H1 (cell line): ENCODE measurements around the gene PDE1C. TPM values are rescaled to one million over a fixed set of nuclear protein-coding genes. Genes with fewer than 3 reads are reported as not detected.

Source experiments
- CTCF ChIA-PET: fragments of 300-600 bp; sonication (Branson Sonifier 250); formaldehyde crosslinking; loops from one replicate; lab custom pipeline; 2021; ENCODE audit not compliant: partially characterized antibody; lab: Charles Lee
- POLR2A ChIA-PET: fragments of 300-600 bp; sonication (Branson Sonifier 250); formaldehyde crosslinking; loops from one replicate; lab custom pipeline; 2021; ENCODE audit warnings: inconsistent platforms; ENCODE audit not compliant: partially characterized antibody; lab: Charles Lee
- DNase-seq, 2 experiments: peaks; one replicate each; pipeline versions ENCODE4 v3.0.0 to v3.0.0-alpha.2; 2010 to 2022; ENCODE audit warnings: low spot score in 2 of 2, low read depth in 1 of 2, mixed read lengths in 1 of 2
- FAIRE-seq: peaks from 2 replicates; lab custom pipeline; 2011; peaks lifted over from hg19 to GRCh38; lab: Jason Lieb, UNC
- H2AFZ ChIP-seq: 2 replicates; pipeline ENCODE4 v1.8.1; 2012; ENCODE audit warnings: low read length, inconsistent platforms
- H2AK5ac ChIP-seq: 2 replicates; pipeline ENCODE4 v1.6.1; 2013; ENCODE audit warnings: low read depth, low read length
- H2BK120ac ChIP-seq: replicated peaks from 2 replicates; pipeline ENCODE3; 2013; ENCODE audit warnings: low read depth, low read length, inconsistent platforms
- H2BK12ac ChIP-seq: 2 replicates; pipeline ENCODE4 v1.6.1; 2013; ENCODE audit warnings: low read depth, low read length
- H2BK15ac ChIP-seq: 2 replicates; pipeline ENCODE4 v1.6.1; 2013; ENCODE audit warnings: low read length
- H2BK20ac ChIP-seq: 2 replicates; pipeline ENCODE4 v1.6.1; 2013; ENCODE audit warnings: low read length
- H2BK5ac ChIP-seq: 2 replicates; pipeline ENCODE4 v1.6.1; 2013; ENCODE audit warnings: low read depth, low read length
- H3K14ac ChIP-seq: 2 replicates; pipeline ENCODE4 v1.6.1; 2013; ENCODE audit warnings: inconsistent platforms; ENCODE audit not compliant: insufficient read length
- H3K18ac ChIP-seq: 2 replicates; pipeline ENCODE4 v1.6.1; 2013; ENCODE audit warnings: low read length; ENCODE audit errors: extremely low read depth
- H3K23ac ChIP-seq: 2 replicates; pipeline ENCODE4 v1.6.1; 2013; ENCODE audit warnings: inconsistent platforms; ENCODE audit not compliant: insufficient read length
- H3K23me2 ChIP-seq: 2 replicates; pipeline ENCODE4 v1.6.1; 2013; ENCODE audit warnings: low read depth, low read length
- H3K27ac ChIP-seq: 2 replicates; pipeline ENCODE4 v1.6.1; 2011; ENCODE audit warnings: low read depth, low read length, inconsistent platforms
- H3K27me3 ChIP-seq, 4 experiments: replicated peaks in 1 of 4; 1 replicate in 1 of 4; 2 replicates in 3 of 4; pipeline versions ENCODE4 v1.6.1 to v1.8.1; 2011 to 2013; ENCODE audit warnings: low read length in 3 of 4, mild to moderate bottlenecking in 3 of 4, inconsistent platforms in 2 of 4, mixed read lengths in 2 of 4, moderate library complexity in 1 of 4; ENCODE audit not compliant: control insufficient read depth in 3 of 4, insufficient read depth in 3 of 4; ENCODE audit errors: extremely low read depth in 1 of 4
- H3K36me3 ChIP-seq, 4 experiments: 2 replicates each; pipeline versions ENCODE4 v1.6.1 to v1.8.1; 2011 to 2013; ENCODE audit warnings: mild to moderate bottlenecking in 4 of 4, low read length in 3 of 4, moderate library complexity in 2 of 4, control low read depth in 1 of 4, inconsistent platforms in 1 of 4; ENCODE audit not compliant: insufficient read depth in 4 of 4, control insufficient read depth in 2 of 4
- H3K4ac ChIP-seq: replicated peaks from 2 replicates; pipeline ENCODE3; 2013; ENCODE audit warnings: low read length, low read depth, mixed read lengths, inconsistent platforms; ENCODE audit not compliant: insufficient read length
- H3K4me1 ChIP-seq, 4 experiments: replicated peaks in 1 of 4; 1 replicate in 1 of 4; 2 replicates in 3 of 4; pipeline versions ENCODE4 v1.6.1 to v1.8.1; 2011 to 2013; ENCODE audit warnings: low read length in 3 of 4, inconsistent platforms in 2 of 4, mixed read lengths in 1 of 4; ENCODE audit not compliant: insufficient read depth in 4 of 4, control insufficient read depth in 3 of 4
- H3K4me2 ChIP-seq, 2 experiments: 2 replicates each; pipeline versions ENCODE4 v1.6.1 to v1.8.1; 2011 to 2013; ENCODE audit warnings: low read depth in 2 of 2, low read length in 2 of 2, control low read depth in 1 of 2, inconsistent platforms in 1 of 2, mild to moderate bottlenecking in 1 of 2; ENCODE audit not compliant: insufficient read depth in 1 of 2
- H3K4me3 ChIP-seq, 4 experiments: fragments of 200-600, 300-600 bp in 1 of 4; sonication (generic), shearing (Covaris generic), sonication (Bioruptor Twin) in 1 of 4; 2 replicates each; pipeline versions ENCODE4 v1.5.1 to v1.8.1; 2011 to 2016; ENCODE audit warnings: low read length in 4 of 4, low read depth in 3 of 4, control low read depth in 2 of 4, inconsistent platforms in 2 of 4, mild to moderate bottlenecking in 2 of 4, mixed read lengths in 1 of 4, moderate library complexity in 1 of 4; ENCODE audit not compliant: insufficient read depth in 2 of 4; ENCODE audit errors: extremely low read depth in 1 of 4
- H3K56ac ChIP-seq: replicated peaks from 2 replicates; pipeline ENCODE3; 2013; ENCODE audit warnings: low read depth, mild to moderate bottlenecking, mixed read lengths, low read length, inconsistent platforms; ENCODE audit not compliant: insufficient read length
- H3K79me1 ChIP-seq: 2 replicates; pipeline ENCODE4 v1.6.1; 2013; ENCODE audit warnings: low read depth, low read length, control low read depth
- H3K79me2 ChIP-seq, 2 experiments: 2 replicates each; pipeline versions ENCODE4 v1.6.1 to v1.8.1; 2012 to 2013; ENCODE audit warnings: low read length in 2 of 2, mild to moderate bottlenecking in 2 of 2, inconsistent platforms in 1 of 2; ENCODE audit not compliant: insufficient read depth in 2 of 2, control insufficient read depth in 1 of 2
- H3K9ac ChIP-seq, 4 experiments: replicated peaks in 1 of 4; 1 replicate in 1 of 4; 2 replicates in 3 of 4; pipeline versions ENCODE4 v1.6.1 to v1.8.1; 2011 to 2013; ENCODE audit warnings: low read depth in 3 of 4, low read length in 3 of 4, control low read depth in 2 of 4, mild to moderate bottlenecking in 2 of 4, moderate library complexity in 2 of 4, inconsistent platforms in 1 of 4; ENCODE audit errors: extremely low read depth in 1 of 4
- H3K9me3 ChIP-seq, 2 experiments: 2 replicates each; pipeline versions ENCODE4 v1.6.1 to v1.8.1; 2012 to 2013; ENCODE audit warnings: mild to moderate bottlenecking in 2 of 2, moderate library complexity in 2 of 2, control low read depth in 1 of 2, inconsistent platforms in 1 of 2, low read depth in 1 of 2, low read length in 1 of 2, mixed read lengths in 1 of 2; ENCODE audit not compliant: insufficient read depth in 2 of 2
- H4K20me1 ChIP-seq, 2 experiments: replicated peaks in 1 of 2; 2 replicates each; pipeline versions ENCODE3 to v1.8.1; 2011 to 2013; ENCODE audit warnings: inconsistent platforms in 2 of 2, low read length in 2 of 2, mild to moderate bottlenecking in 1 of 2; ENCODE audit not compliant: insufficient read depth in 2 of 2, control insufficient read depth in 1 of 2
- H4K5ac ChIP-seq: 2 replicates; pipeline ENCODE4 v1.6.1; 2013; ENCODE audit warnings: low read length, low read depth, mixed read lengths, inconsistent platforms; ENCODE audit not compliant: insufficient read length
- H4K8ac ChIP-seq: 2 replicates; pipeline ENCODE4 v1.8.0; 2013; ENCODE audit warnings: mild to moderate bottlenecking, moderate library complexity, low read length, inconsistent platforms; ENCODE audit not compliant: insufficient read depth; ENCODE audit errors: extremely low read depth
- H4K91ac ChIP-seq: replicated peaks from 2 replicates; pipeline ENCODE3; 2013; ENCODE audit warnings: low read length, mixed read lengths, inconsistent platforms; ENCODE audit not compliant: insufficient read length
- ATF2 ChIP-seq: IDR thresholded peaks from 2 replicates; pipeline ENCODE4 v1.6.1; 2012; ENCODE audit warnings: low read length, inconsistent platforms
- TAF7 ChIP-seq: optimal IDR thresholded peaks from 2 replicates; pipeline ENCODE3; 2011; ENCODE audit warnings: low read depth, mild to moderate bottlenecking, inconsistent platforms, low read length, moderate library complexity, borderline replicate concordance
- WGBS, 2 experiments: shearing (Covaris generic) in 1 of 2; methylation state at CpG; one replicate each; pipeline versions ENCODE4 v1.1.6 to v1.1.7; 2013 to 2015; ENCODE audit warnings: low lambda C conversion rate in 2 of 2, mixed read lengths in 2 of 2, inconsistent platforms in 1 of 2, low coverage in 1 of 2, missing lambda C conversion rate in 1 of 2; ENCODE audit not compliant: insufficient replicate concordance in 2 of 2, insufficient coverage in 1 of 2, insufficient read length in 1 of 2; ENCODE audit errors: extremely low coverage in 1 of 2, missing lambda C conversion rate in 1 of 2; 5-methylcytosine and 5-hydroxymethylcytosine counted together
- polyA plus RNA-seq, 7 experiments: library from polyadenylated mRNA; depleted of rRNA in 3 of 7; stranded (reverse) in 5 of 7; unstranded in 2 of 7; fragments of >200 nt in 5 of 7; fragments of 200-250 nt in 2 of 7; gene quantifications; 1 replicate in 5 of 7; 2 replicates in 1 of 7; 4 replicates in 1 of 7; pipeline versions ENCODE4 v1.2.1 to v1.2.3, GENCODE V29; 2011 to 2013; ENCODE audit warnings: missing spikeins in 2 of 7, mixed read lengths in 2 of 7
- total RNA-seq: library from RNA; stranded (reverse); fragmentation: NEBNext Ultra II Directional; extraction: Animal tissue kit (Norgen Biotek cat#: 25700); gene quantifications from 2 replicates; pipeline ENCODE4 v1.2.1, GENCODE V29; 2021

Gene PDE1C
- total and polyA plus RNA-seq, 2 of the 8 experiments (the other 6 are each of a cell fraction or from before 2014, with no cell fraction given): 0.11 to 1.1 TPM

- ChIA-PET POLR2A (no interaction called here), CTCF (interaction anchor here (1.8 kb wide), 1 partner anchor 298 kb away, joined by 6 read pairs; no protein-coding TSS in a partner anchor)
- no peak for FAIRE-seq
- no peak overlapping the region for H2BK12ac ChIP-seq
- no peak overlapping the region for H3K23ac ChIP-seq
- H3K79me1 ChIP-seq: no peaks in the 10 kb centered on the region
- no peak overlapping the region for H3K4ac ChIP-seq
- WGBS, 2 experiments: 78% methylated on average over 2 of the region's 2 CpGs; no CpG with 5 or more reads in 1 of the 2 experiments
- H3K4me2 ChIP-seq: no peak overlapping the region
- no peak overlapping the region for H2BK15ac ChIP-seq
- H2BK5ac ChIP-seq: no peak overlapping the region
- H3K27ac ChIP-seq: no peak overlapping the region
- no peak overlapping the region for H4K91ac ChIP-seq
- H4K20me1 ChIP-seq: no peaks in the 10 kb centered on the region
- TF ChIP-seq ATF2 (no peak), TAF7 (no peak)
- H3K56ac ChIP-seq: no peak overlapping the region
- H3K23me2 ChIP-seq: no peaks in the 10 kb centered on the region
- no peak overlapping the region for H3K9ac ChIP-seq
- H3K14ac ChIP-seq: no peak overlapping the region
- H3K9me3 ChIP-seq: peaks cover 0 to 20% of the 10 kb centered on the region in 2 experiments; a peak in 2 of 4 replicates
- no peak for DNase-seq
- no peak overlapping the region for H3K4me3 ChIP-seq
- no peak overlapping the region for H2AFZ ChIP-seq
- no peak overlapping the region for H2AK5ac ChIP-seq
- no peak overlapping the region for H3K18ac ChIP-seq
- H3K36me3 ChIP-seq: no peaks in the 10 kb centered on the region
- H3K27me3 ChIP-seq: no peaks in the 10 kb centered on the region; a peak in 1 of 7 replicates
- H4K8ac ChIP-seq: no peak overlapping the region
- no peak overlapping the region for H4K5ac ChIP-seq
- H2BK20ac ChIP-seq: no peak overlapping the region
- no peaks in the 10 kb centered on the region for H3K79me2 ChIP-seq
- H2BK120ac ChIP-seq: no peak overlapping the region
- H3K4me1 ChIP-seq: no peaks in the 10 kb centered on the region
These were observed 8.6 kb upstream of the PDE1C start for GRCh38 chr7:32078824-32079223.
